NOMO-1 (cell line): ENCODE results near the gene UBASH3A.
"Not testable (repeated sequence)": the region's sequence is repeated elsewhere in the genome, so short reads cannot be mapped to it uniquely, and the experiment has no call there.

Experiments used
- DNase-seq, 2 experiments: peaks; one replicate each; lab custom pipeline; 2025; ENCODE audit not compliant: unreplicated experiment in 2 of 2; lab: John Stamatoyannopoulos, UW

UBASH3A gene

GRCh38 chr21:42406866-42407265, 3.2 kb downstream of the UBASH3A start:
- no peak for DNase-seq

- DNase-seq: no peak
Measured at GRCh38 chr21:42407476-42407875, 3.8 kb downstream of the UBASH3A start.

- DNase-seq: not testable (repeated sequence)
Measured at GRCh38 chr21:42408718-42409117, 5.0 kb downstream of the UBASH3A start.

GRCh38 chr21:42409366-42409765, 5.7 kb downstream of the UBASH3A start:
- no peak for DNase-seq

- no peak for DNase-seq
Measured at GRCh38 chr21:42411197-42411869, 7.6 kb downstream of the UBASH3A start.

- DNase-seq: no peak
Measured at GRCh38 chr21:42411891-42412635, 8.4 kb downstream of the UBASH3A start.

- DNase-seq: no peak
Measured at GRCh38 chr21:42412636-42412933, 8.9 kb downstream of the UBASH3A start.

- no peak for DNase-seq
Measured at GRCh38 chr21:42413093-42413492, 9.4 kb downstream of the UBASH3A start.

- DNase-seq: no peak
Measured at GRCh38 chr21:42413500-42413899, 9.8 kb downstream of the UBASH3A start.

- DNase-seq: no peak
Measured at GRCh38 chr21:42414066-42414465, 10.4 kb downstream of the UBASH3A start.

- no peak for DNase-seq
Measured at GRCh38 chr21:42414553-42414927, 10.8 kb downstream of the UBASH3A start.

- DNase-seq: no peak
Measured at GRCh38 chr21:42414928-42415769, 11.4 kb downstream of the UBASH3A start.

GRCh38 chr21:42417533-42417932, 13.8 kb downstream of the UBASH3A start:
- DNase-seq: no peak

GRCh38 chr21:42418886-42419285, 15.2 kb downstream of the UBASH3A start:
- DNase-seq: no peak

- no peak for DNase-seq
Measured at GRCh38 chr21:42419845-42420244, 16.1 kb downstream of the UBASH3A start.

- no peak for DNase-seq
Measured at GRCh38 chr21:42421018-42421793, 17.5 kb downstream of the UBASH3A start.

GRCh38 chr21:42423197-42423675, 19.5 kb downstream of the UBASH3A start:
- no peak for DNase-seq

- DNase-seq: no peak
Measured at GRCh38 chr21:42423685-42424084, 20.0 kb downstream of the UBASH3A start.

GRCh38 chr21:42424914-42425541, 21.3 kb downstream of the UBASH3A start:
- no peak for DNase-seq

GRCh38 chr21:42425591-42425990, 21.9 kb downstream of the UBASH3A start:
- no peak for DNase-seq
